ENCODE data around the gene FBXO46. TPM values are rescaled to one million over a fixed set of nuclear protein-coding genes. Genes with fewer than 3 reads are reported as not detected.
A peak's percentile ranks its signal among the peaks of the same experiment; 100 is the strongest.

The FBXO46 gene, protein sequence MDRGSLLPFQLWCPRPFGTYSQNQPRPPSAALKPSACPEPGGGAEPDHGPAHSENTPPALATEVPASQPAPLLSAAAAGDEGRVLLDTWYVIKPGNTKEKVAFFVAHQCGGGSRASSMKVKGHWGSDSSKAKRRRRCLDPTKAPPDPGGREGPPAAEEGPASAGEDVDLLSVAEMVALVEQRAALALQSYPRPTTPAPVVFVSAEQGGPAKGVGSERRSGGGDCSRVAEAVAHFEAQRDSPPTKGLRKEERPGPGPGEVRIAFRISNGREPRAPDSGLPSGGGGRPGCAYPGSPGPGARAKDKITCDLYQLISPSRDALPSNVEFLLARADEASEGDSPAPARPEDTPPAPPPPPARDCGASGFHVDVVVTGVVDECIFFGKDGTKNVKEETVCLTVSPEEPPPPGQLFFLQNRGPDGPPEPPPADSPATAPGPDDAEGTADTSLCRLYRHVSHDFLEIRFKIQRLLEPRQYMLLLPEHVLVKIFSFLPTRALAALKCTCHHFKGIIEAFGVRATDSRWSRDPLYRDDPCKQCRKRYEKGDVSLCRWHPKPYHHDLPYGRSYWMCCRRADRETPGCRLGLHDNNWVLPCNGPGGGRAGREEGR
- 23.8 TPM for total RNA-seq

DNA sequence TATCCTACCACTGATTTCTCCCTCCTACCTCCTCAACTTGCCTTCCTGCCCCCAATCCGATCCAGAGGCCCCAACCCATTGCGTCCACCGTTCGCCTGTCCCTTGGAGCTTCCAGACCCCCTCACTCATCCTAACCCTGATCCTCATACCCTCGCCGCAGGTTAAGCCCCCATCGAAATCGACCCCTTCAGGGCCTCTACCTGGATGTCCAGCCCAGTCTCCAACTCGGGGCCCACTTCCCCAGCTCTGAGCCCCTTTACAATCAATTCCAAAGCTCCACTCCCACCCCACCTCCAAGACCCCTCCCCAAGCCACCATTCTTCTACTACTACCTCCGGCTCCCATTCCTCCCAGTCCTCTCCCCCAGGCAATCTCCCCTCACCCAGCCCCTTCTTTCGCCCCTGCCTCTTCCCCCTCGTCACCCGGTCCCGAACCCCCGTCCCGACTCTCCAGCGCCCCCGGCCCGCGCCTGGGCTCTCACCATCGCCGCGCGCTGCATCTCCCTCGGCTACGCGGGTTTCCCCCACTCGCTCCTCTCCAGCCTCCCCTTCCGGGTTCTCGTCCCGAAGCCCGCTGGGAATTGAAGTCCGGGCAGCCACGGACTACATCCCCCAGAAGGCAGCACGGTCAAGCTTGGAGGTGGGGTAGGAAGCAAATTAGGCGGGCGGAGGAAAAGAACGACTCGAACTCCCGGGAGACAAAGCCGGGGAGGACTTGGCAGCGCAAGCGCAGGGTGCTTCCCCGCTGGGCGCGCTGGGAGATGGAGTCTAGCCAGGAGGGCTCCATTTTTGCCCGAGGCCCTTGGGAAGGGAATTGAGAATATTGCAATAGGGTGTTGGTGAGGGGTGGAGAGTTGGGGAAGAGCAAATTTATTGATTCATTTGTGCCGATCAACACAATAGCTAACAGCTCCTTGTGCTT, at the start of gene FBXO46:
TSS of gene FBXO46 (minus strand) at position 529 of the 921 bp plus-strand sequence. CDS start 17,401 bp downstream, outside the sequence.
- intact Hi-C loops (cut with DNase I) = no loop called here
- TF ChIP-seq, protein P1, sequence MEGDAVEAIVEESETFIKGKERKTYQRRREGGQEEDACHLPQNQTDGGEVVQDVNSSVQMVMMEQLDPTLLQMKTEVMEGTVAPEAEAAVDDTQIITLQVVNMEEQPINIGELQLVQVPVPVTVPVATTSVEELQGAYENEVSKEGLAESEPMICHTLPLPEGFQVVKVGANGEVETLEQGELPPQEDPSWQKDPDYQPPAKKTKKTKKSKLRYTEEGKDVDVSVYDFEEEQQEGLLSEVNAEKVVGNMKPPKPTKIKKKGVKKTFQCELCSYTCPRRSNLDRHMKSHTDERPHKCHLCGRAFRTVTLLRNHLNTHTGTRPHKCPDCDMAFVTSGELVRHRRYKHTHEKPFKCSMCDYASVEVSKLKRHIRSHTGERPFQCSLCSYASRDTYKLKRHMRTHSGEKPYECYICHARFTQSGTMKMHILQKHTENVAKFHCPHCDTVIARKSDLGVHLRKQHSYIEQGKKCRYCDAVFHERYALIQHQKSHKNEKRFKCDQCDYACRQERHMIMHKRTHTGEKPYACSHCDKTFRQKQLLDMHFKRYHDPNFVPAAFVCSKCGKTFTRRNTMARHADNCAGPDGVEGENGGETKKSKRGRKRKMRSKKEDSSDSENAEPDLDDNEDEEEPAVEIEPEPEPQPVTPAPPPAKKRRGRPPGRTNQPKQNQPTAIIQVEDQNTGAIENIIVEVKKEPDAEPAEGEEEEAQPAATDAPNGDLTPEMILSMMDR (IDR thresholded peaks at IDR 0.05) = no peak
- TF ChIP-seq POLR2A (IDR thresholded peaks at IDR 0.05) = peak in 1 of 2 donors; percentile 62
- peak; percentile 92 to 100 for TF ChIP-seq POLR2AphosphoS5 (IDR thresholded peaks at IDR 0.05; ENCODE audit: insufficient read depth in 1 of 2, low read depth in 1 of 2)
- peak in 1 of 2 donors; percentile 96 for DNase-seq (ENCODE audit: extremely low spot score in 2 of 2)
- H3K27ac ChIP-seq = peak within 1 kb of the TSS; percentile 68
- H3K9me3 ChIP-seq = no peaks in the 10 kb centered on the region
- peaks cover 31% of the 10 kb centered on the region for H3K4me1 ChIP-seq
- peak within 1 kb of the TSS; percentile 63 to 83 for H3K4me3 ChIP-seq
- no peaks in the 10 kb centered on the region for H3K27me3 ChIP-seq
- no peaks in the 10 kb centered on the region for H3K36me3 ChIP-seq

DNA sequence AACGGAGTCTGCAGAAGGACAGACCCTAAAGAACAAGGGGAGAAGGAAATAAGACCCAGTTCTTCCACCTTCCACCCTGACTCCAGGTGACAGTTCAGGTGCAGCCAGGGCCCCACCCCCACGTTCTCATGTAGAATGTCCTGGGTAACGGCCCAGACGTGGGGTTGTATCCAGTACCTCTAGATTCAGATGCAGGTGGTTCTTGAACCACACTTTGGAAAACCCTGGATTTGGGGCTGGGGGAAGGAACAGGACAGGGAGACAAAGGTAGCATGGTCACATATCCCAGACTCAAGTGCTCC, 49.4 kb upstream of the FBXO46 start:
- H3K9me3 ChIP-seq = no peaks in the 10 kb centered on the region
- peak overlapping the region; percentile 90 for H3K27ac ChIP-seq
- TF ChIP-seq POLR2AphosphoS5 (IDR thresholded peaks at IDR 0.05; ENCODE audit: insufficient read depth in 1 of 2, low read depth in 1 of 2) (no peak), POLR2A (IDR thresholded peaks at IDR 0.05) (no peak)
- TF ChIP-seq, protein P1 (IDR thresholded peaks at IDR 0.05) = no peak
- intact Hi-C loops (cut with DNase I) = no loop called here
- H3K4me1 ChIP-seq = peaks cover 70% of the 10 kb centered on the region
- H3K36me3 ChIP-seq = peaks cover 0 to 18% of the 10 kb centered on the region in 2 donors
- peak overlapping the region; percentile 46 to 67 for H3K4me3 ChIP-seq
- no peaks in the 10 kb centered on the region for H3K27me3 ChIP-seq
- no peak for DNase-seq (ENCODE audit: extremely low spot score in 2 of 2)

DNA sequence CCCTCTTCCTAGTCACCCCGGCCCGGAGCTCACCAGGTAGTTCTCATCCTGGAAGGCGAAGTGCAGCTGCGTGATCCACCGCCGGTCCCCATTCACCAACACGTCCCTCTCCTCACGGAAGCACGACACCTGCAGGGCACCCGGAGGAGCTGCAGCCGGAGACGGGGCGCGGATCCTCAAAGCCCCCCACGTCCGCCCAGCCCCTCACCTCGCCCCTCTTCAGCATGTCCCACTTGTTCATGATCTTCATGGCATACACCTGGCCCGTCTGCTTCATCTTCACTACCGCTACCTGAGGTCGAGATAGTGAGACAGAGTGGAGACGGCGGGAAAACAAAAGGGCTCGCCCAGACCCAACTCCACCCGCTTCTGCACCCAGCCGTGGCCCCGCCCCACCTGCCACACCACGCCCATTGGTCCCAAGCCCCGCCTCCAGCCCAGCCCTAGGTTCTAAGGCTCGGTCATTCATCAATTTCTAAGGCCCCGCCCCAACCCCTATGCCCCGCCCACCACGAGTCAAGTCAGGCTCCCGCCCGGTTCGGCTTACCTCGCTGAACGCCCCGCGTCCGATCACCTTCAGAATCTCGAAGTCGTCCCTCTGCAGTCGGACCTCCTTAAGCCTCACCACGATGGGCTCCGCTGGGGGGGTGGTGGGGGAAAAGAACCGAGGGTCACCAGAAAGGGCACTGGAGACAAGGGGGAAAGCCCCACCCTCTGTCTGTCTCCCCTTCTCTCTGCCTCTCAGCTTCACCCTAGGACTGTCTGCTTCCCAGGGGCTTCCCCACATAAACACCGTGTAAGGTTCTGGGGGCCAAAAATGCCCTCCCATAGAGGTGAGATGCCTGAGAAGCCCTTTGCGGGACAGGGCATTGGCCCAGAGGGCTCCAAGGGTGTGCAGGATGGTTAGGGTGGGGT, 48.8 kb upstream of the FBXO46 start:
- DNase-seq (ENCODE audit: extremely low spot score in 2 of 2) = no peak
- no peaks in the 10 kb centered on the region for H3K9me3 ChIP-seq
- peak overlapping the region; percentile 90 for H3K27ac ChIP-seq
- peaks cover 0 to 23% of the 10 kb centered on the region in 2 donors for H3K36me3 ChIP-seq
- peaks cover 63% of the 10 kb centered on the region for H3K4me1 ChIP-seq
- no peaks in the 10 kb centered on the region for H3K27me3 ChIP-seq
- TF ChIP-seq, protein P1 (IDR thresholded peaks at IDR 0.05) = peak in 2 of 3 experiments; percentile 25 to 48
- TF ChIP-seq POLR2AphosphoS5 (IDR thresholded peaks at IDR 0.05; ENCODE audit: insufficient read depth in 1 of 2, low read depth in 1 of 2) = peak in 1 of 2 donors; percentile 18
- TF ChIP-seq POLR2A (IDR thresholded peaks at IDR 0.05) = no peak
- intact Hi-C loops (cut with DNase I) = no loop called here
- H3K4me3 ChIP-seq = peak overlapping the region; percentile 46 to 67

DNA sequence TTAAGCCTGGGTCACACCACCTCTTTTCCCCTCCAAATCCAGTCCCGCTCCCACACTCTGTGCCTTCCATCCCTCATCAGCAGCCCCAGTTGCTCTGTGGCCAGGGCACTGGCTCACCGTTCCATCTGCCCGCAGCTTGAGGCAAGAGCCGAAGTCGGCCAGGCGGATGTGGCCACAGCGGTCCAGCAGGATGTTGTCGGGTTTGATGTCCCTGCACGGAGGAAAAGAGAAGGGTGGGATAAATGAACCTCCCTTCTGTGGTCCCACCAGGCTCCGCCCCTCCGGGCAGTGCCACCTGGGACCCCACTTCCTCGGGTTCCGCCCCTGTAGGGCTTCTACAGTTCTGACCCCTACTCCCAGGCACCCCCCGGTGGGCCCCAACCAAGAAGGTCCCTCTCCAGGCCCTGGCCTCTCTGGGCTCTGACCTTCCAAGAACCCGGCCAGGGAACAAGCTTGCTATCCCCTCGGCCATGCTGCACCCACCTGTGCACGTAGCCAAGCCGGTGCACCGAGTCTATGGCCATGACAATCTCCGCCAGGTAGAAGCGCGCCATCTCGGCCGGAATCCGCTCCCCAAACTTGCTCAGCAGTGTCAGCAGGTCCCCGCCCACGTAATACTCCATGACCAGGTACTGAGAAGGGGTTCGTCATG, 47.4 kb upstream of the FBXO46 start:
- H3K4me1 ChIP-seq = peaks cover 50% of the 10 kb centered on the region
- H3K27ac ChIP-seq = no peak overlapping the region

More for the DNA sequence above, 47.4 kb upstream of the FBXO46 start:
- H3K27me3 ChIP-seq = no peaks in the 10 kb centered on the region
- intact Hi-C loops (cut with DNase I) = no loop called here
- peaks cover 0 to 23% of the 10 kb centered on the region in 2 donors for H3K36me3 ChIP-seq
- TF ChIP-seq, protein P1 (IDR thresholded peaks at IDR 0.05) = no peak
- TF ChIP-seq POLR2AphosphoS5 (IDR thresholded peaks at IDR 0.05; ENCODE audit: insufficient read depth in 1 of 2, low read depth in 1 of 2) (no peak), POLR2A (IDR thresholded peaks at IDR 0.05) (no peak)
- DNase-seq (ENCODE audit: extremely low spot score in 2 of 2) = no peak
- H3K9me3 ChIP-seq = no peaks in the 10 kb centered on the region
- H3K4me3 ChIP-seq = no peak overlapping the region
